WTC11 (cell line): ENCODE measurements around the gene SLIT1. TPM values are rescaled to one million over a fixed set of nuclear protein-coding genes. Genes with fewer than 3 reads are reported as not detected.

Source experiments
- ATAC-seq: fragments of 200-7000 bp; cut with Tn5 transposase; 2 replicates; pipeline ENCODE4 v1.10.0; 2021; ENCODE audit warnings: mild to moderate bottlenecking, moderate library complexity
- CTCF ChIA-PET: fragments of 300-600 bp; sonication (Branson Sonifier 250); formaldehyde crosslinking; loops from one replicate; lab custom pipeline; 2021; ENCODE audit warnings: antibody characterized with exemption; lab: Charles Lee
- POLR2A ChIA-PET: fragments of 350-600 bp; sonication (Branson Sonifier 250); formaldehyde crosslinking; loops from one replicate; lab custom pipeline; 2021; ENCODE audit warnings: antibody characterized with exemption; lab: Charles Lee
- DNase-seq: peaks from one replicate; pipeline ENCODE4 v3.0.0; 2021; ENCODE audit warnings: low spot score
- H3K27ac Mint-ChIP-seq: 2 replicates; pipeline ENCODE4 v1.8.0; 2021; ENCODE audit warnings: mixed read lengths
- H3K27me3 Mint-ChIP-seq: 2 replicates; pipeline ENCODE4 v1.8.0; 2021; ENCODE audit warnings: low read depth, mild to moderate bottlenecking, moderate library complexity, mixed read lengths
- H3K36me3 Mint-ChIP-seq: 2 replicates; pipeline ENCODE4 v1.8.0; 2021; ENCODE audit warnings: mixed read lengths
- H3K4me1 Mint-ChIP-seq: 2 replicates; pipeline ENCODE4 v1.8.0; 2022; ENCODE audit warnings: mixed read lengths
- H3K4me3 Mint-ChIP-seq: 2 replicates; pipeline ENCODE4 v1.8.0; 2021; ENCODE audit warnings: mild to moderate bottlenecking, moderate library complexity, mixed read lengths
- H3K9me3 Mint-ChIP-seq: 2 replicates; pipeline ENCODE4 v1.8.0; 2021; ENCODE audit warnings: mixed read lengths
- CREM ChIP-seq: sonication (generic); formaldehyde crosslinking; IDR thresholded peaks from 2 replicates; pipeline ENCODE4 v1.8.1; 2022; ENCODE audit warnings: mild to moderate bottlenecking, missing genetic modification reagents, moderate library complexity
- E2F1 ChIP-seq: sonication (generic); formaldehyde crosslinking; IDR thresholded peaks from 2 replicates; pipeline ENCODE4 v1.8.0; 2022; ENCODE audit warnings: mild to moderate bottlenecking, missing genetic modification reagents
- FOXP4 ChIP-seq: sonication (generic); formaldehyde crosslinking; IDR thresholded peaks from 2 replicates; pipeline ENCODE4 v1.8.0; 2022; ENCODE audit warnings: mild to moderate bottlenecking, missing genetic modification reagents
- GTF2I ChIP-seq: fragments of 250-450 bp; sonication (Bioruptor Pico); conservative IDR thresholded peaks from 2 replicates; pipeline ENCODE4 v1.4.0; 2021; ENCODE audit warnings: mild to moderate bottlenecking
- HMGA2 ChIP-seq: fragments of 250-450 bp; sonication (Bioruptor Pico); IDR thresholded peaks from 2 replicates; pipeline ENCODE4 v1.4.0; 2021; ENCODE audit warnings: mild to moderate bottlenecking, moderate library complexity
- JAZF1 ChIP-seq: fragments of 250-450 bp; sonication (Bioruptor Pico); IDR thresholded peaks from 2 replicates; pipeline ENCODE4 v1.9.0; 2021; ENCODE audit warnings: moderate library complexity, mild to moderate bottlenecking, inconsistent platforms
- KAT7 ChIP-seq: sonication (generic); formaldehyde crosslinking; IDR thresholded peaks from 2 replicates; pipeline ENCODE4 v1.8.1; 2023; ENCODE audit warnings: missing genetic modification reagents, mild to moderate bottlenecking, borderline replicate concordance
- OVOL2 ChIP-seq: fragments of 250-450 bp; sonication (Bioruptor Pico); IDR thresholded peaks from 2 replicates; pipeline ENCODE4 v1.9.0; 2021; ENCODE audit warnings: mild to moderate bottlenecking, borderline replicate concordance
- PREB ChIP-seq: sonication (generic); formaldehyde crosslinking; IDR thresholded peaks from 2 replicates; pipeline ENCODE4 v1.8.1; 2022; ENCODE audit warnings: mild to moderate bottlenecking, missing genetic modification reagents, moderate library complexity, borderline replicate concordance
- RORB ChIP-seq: fragments of 250-450 bp; sonication (Bioruptor Pico); IDR thresholded peaks from 2 replicates; pipeline ENCODE4 v1.9.0; 2021; ENCODE audit warnings: mild to moderate bottlenecking
- SMAD3 ChIP-seq: sonication (generic); formaldehyde crosslinking; IDR thresholded peaks from 2 replicates; pipeline ENCODE4 v1.8.0; 2022; ENCODE audit warnings: missing genetic modification reagents, mild to moderate bottlenecking, borderline replicate concordance
- SMAD4 ChIP-seq: sonication (generic); formaldehyde crosslinking; IDR thresholded peaks from 2 replicates; pipeline ENCODE4 v1.8.0; 2022; ENCODE audit warnings: mild to moderate bottlenecking, missing genetic modification reagents
- STAT6 ChIP-seq: sonication (generic); formaldehyde crosslinking; conservative IDR thresholded peaks from 2 replicates; pipeline ENCODE4 v1.8.1; 2023; ENCODE audit warnings: mild to moderate bottlenecking, low read depth, missing genetic modification reagents, moderate library complexity
- TCF7 ChIP-seq: sonication (generic); formaldehyde crosslinking; IDR thresholded peaks from 2 replicates; pipeline ENCODE4 v1.8.0; 2022; ENCODE audit warnings: mild to moderate bottlenecking, low read depth, missing genetic modification reagents, moderate library complexity
- TEAD1 ChIP-seq: sonication (generic); formaldehyde crosslinking; IDR thresholded peaks from 2 replicates; pipeline ENCODE4 v1.8.0; 2022; ENCODE audit warnings: mild to moderate bottlenecking, missing genetic modification reagents
- TP53 ChIP-seq: sonication (generic); formaldehyde crosslinking; IDR thresholded peaks from 2 replicates; pipeline ENCODE4 v1.8.1; 2023; ENCODE audit warnings: mild to moderate bottlenecking, missing genetic modification reagents
- ZNF121 ChIP-seq: sonication (generic); formaldehyde crosslinking; IDR thresholded peaks from 2 replicates; pipeline ENCODE4 v1.8.0; 2023; ENCODE audit warnings: missing genetic modification reagents
- ZNF232 ChIP-seq: sonication (generic); formaldehyde crosslinking; IDR thresholded peaks from 2 replicates; pipeline ENCODE4 v1.8.0; 2022; ENCODE audit warnings: mild to moderate bottlenecking, missing genetic modification reagents
- ZNF512 ChIP-seq: sonication (generic); formaldehyde crosslinking; IDR thresholded peaks from 2 replicates; pipeline ENCODE4 v1.8.1; 2022; ENCODE audit warnings: missing genetic modification reagents, borderline replicate concordance
- ZSCAN18 ChIP-seq: fragments of 250-450 bp; sonication (Bioruptor Pico); IDR thresholded peaks from 2 replicates; pipeline ENCODE4 v2.1.2; 2022; ENCODE audit warnings: mild to moderate bottlenecking, moderate library complexity
- total RNA-seq: library from RNA; stranded (reverse); gene quantifications from 3 replicates; pipeline ENCODE4 v1.2.3, GENCODE V29; 2021

SLIT1 gene
- total RNA-seq, 1 experiment from 2014 or later, result 1.6 TPM

- H3K36me3 Mint-ChIP-seq, result no peaks in the 10 kb centered on the region
- no peaks in the 10 kb centered on the region for H3K9me3 Mint-ChIP-seq
- H3K4me3 Mint-ChIP-seq, result no peak overlapping the region
Measured at GRCh38 chr10:97040706-97041105, 145.1 kb downstream of the SLIT1 start.

GRCh38 chr10:97040248-97040584, 145.5 kb downstream of the SLIT1 start:
- Mint-ChIP-seq H3K36me3 (no peaks in the 10 kb centered on the region), H3K27ac (no peak overlapping the region), H3K9me3 (no peaks in the 10 kb centered on the region), H3K4me1 (peaks cover 16% of the 10 kb centered on the region), H3K4me3 (no peak overlapping the region), H3K27me3 (peaks cover 5% of the 10 kb centered on the region)
- TF ChIP-seq TEAD1 (CRISPR knock-in tag), result no peak
- no peak for TF ChIP-seq FOXP4
- no peak for TF ChIP-seq CREM (CRISPR knock-in tag)
- TF ChIP-seq ZNF232 (CRISPR knock-in tag), result no peak
- no peak for TF ChIP-seq GTF2I
- no peak for TF ChIP-seq RORB (CRISPR knock-in tag)
- TF ChIP-seq OVOL2, result no peak
- TF ChIP-seq KAT7 (CRISPR knock-in tag), result no peak
- TF ChIP-seq TCF7 (CRISPR knock-in tag), result no peak
- no peak for TF ChIP-seq SMAD3 (CRISPR knock-in tag)
- TF ChIP-seq ZNF512, result no peak
- no peak for ATAC-seq
- DNase-seq, result no peak
- CTCF ChIA-PET, result interaction anchor here (1.0 to 3.7 kb wide), 4 partner anchors 15 to 193 kb away, joined by 3 to 21 read pairs (median 8); no protein-coding TSS in a partner anchor
- POLR2A ChIA-PET, result no interaction called here

More at GRCh38 chr10:97040706-97041105, 145.1 kb downstream of the SLIT1 start:
- no peak overlapping the region for H3K27ac Mint-ChIP-seq
- TF ChIP-seq E2F1 (CRISPR knock-in tag) (no peak), ZSCAN18 (CRISPR knock-in tag) (no peak), HMGA2 (CRISPR knock-in tag) (no peak)
- H3K27me3 Mint-ChIP-seq, result peaks cover 5% of the 10 kb centered on the region
- H3K4me1 Mint-ChIP-seq, result peaks cover 16% of the 10 kb centered on the region
- ChIA-PET POLR2A (no interaction called here), CTCF (no interaction called here)
- DNase-seq (no peak), ATAC-seq (no peak)

- no peak overlapping the region for H3K27ac Mint-ChIP-seq
- ATAC-seq, result no peak
- peaks cover 5% of the 10 kb centered on the region for H3K27me3 Mint-ChIP-seq
- peaks cover 16% of the 10 kb centered on the region for H3K4me1 Mint-ChIP-seq
- no peak overlapping the region for H3K4me3 Mint-ChIP-seq
- POLR2A ChIA-PET, result no interaction called here
- H3K9me3 Mint-ChIP-seq, result no peaks in the 10 kb centered on the region
- CTCF ChIA-PET, result interaction anchor here (1.0 to 3.7 kb wide), 7 partner anchors 11 to 194 kb away, joined by 3 to 21 read pairs (median 4); no protein-coding TSS in a partner anchor
- DNase-seq, result no peak
- no peaks in the 10 kb centered on the region for H3K36me3 Mint-ChIP-seq
- TF ChIP-seq ZNF121 (CRISPR knock-in tag) (no peak), SMAD4 (CRISPR knock-in tag) (no peak), TCF7 (CRISPR knock-in tag) (no peak), ZNF512 (no peak), JAZF1 (CRISPR knock-in tag) (no peak), TEAD1 (CRISPR knock-in tag) (no peak), PREB (CRISPR knock-in tag) (no peak), STAT6 (no peak), HMGA2 (CRISPR knock-in tag) (no peak), TP53 (CRISPR knock-in tag) (no peak)
Measured at GRCh38 chr10:97039538-97040247, 146.1 kb downstream of the SLIT1 start.
